ENCODE results near the gene OTX2.

Gene OTX2

DNA sequence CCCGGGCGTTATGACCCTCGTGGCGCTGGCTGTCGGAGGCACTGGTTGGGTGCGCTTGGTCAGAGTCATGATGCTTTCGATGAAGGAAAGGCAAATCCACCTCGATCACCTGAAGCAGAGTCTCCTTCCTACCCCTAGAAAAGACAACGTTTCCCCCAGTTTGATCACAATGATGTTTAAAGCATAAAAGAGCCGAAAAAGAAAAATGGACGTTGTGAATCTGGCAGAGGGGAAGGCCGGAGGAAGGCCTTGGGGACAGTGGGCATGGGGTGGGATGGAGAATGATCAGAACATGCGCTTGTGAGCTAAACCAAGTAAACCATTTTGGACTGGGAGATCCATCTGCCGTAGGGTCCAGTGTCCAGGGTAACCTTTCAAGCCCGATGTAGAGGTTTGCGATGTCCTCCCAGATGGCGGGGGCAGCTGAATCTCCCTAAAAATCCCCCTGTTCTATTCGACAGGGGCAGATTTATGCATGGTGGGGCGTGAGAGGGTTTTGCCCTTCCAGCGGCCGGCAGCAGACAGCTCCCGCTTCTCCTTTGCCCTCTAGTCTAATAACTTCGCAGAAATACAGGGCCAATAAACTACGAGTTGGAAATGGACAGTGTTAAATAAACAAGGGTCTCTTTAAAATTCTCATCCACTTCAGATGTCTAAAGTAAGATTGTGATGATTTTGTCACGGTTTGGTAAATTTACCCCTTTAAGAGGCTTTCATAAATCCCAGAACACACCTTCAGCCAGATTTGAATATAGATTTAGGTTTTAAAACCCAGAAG lies 2.3 kb upstream of the OTX2 start:
- DNase-seq (ENCODE audit: low read depth), result no peak

DNA sequence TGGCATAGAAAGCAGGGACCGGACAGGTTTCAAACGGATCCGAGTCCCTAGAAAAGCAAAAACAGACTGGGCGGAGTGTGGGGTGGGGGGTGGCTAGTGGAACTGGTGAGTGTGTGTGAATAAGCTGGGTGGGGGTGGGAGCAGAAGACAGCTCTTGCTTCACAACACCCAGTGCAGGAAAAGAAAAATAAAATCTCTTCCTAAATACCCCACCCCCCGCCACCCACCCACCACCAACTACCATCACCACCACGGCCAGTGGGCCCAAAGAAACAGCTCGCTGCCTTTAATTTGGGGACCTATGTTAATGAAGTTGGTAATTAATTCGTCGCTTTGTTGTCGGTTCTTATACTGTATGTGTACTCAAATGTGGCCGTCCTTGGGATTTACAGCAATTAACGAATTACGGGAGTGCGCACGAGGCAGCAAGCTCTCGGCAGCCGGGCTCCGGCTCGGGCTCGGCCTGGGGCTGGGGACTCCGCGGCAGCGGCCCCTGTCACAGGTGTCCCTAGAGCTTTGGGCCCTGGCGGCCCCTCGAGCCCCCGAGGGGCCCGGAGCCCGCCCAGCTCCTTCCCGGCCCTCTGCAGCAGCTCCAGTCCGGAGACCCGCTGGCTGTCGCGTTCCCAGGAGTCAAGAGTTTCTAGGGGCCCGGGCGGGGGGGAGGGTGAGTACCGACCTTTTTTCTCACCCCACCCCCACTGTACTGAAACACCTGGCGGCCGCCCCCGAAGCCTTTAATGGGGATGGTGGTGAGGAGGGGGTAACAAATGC lies 1.5 kb upstream of the OTX2 start:
- no peak for DNase-seq (ENCODE audit: low read depth)

DNA sequence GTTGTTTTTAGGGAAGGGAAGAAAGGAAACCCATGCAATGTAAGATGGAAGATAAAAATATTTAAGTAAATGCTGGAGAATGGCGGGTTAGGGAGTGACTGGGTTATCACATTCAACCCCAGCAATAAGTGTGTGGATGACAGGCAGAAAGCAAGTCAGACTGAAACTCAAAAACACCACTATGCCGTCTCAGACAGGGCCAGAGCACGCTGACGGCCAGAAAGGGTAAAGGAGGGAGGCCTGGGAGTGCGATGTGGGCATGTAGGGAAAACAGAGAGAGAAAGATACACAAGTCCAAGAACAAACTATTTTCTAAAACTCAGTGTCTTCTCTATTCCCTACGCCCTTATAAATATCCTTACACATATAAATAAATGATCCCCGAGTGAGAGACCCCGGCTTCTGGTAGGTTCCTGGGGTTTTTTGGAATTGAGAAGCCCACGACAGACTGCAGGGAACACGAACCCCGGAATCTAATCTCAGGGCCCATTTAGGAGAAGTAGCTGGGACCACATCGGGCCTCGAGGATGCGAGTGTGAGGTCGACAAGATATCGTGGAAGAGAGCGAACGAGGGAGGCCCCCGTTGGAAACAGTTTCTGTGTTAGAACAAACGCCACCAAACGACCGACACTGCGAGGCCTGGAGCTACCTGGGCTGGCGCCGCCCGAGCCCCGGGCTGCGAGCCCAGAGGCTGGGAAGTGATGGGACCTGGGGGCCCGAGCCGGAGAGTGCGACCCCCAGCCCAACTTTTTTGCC lies 735 bp upstream of the OTX2 start:
- no peak for DNase-seq (ENCODE audit: low read depth)

- no peak for DNase-seq (ENCODE audit: low read depth)
Observed at GRCh38 chr14:56809270-56810146, 771 bp downstream of the OTX2 start.

GRCh38 chr14:56808383-56809269 lies 1.7 kb downstream of the OTX2 start:
- no peak for DNase-seq (ENCODE audit: low read depth)

GRCh38 chr14:56808110-56808382 lies 2.2 kb downstream of the OTX2 start:
- no peak for DNase-seq (ENCODE audit: low read depth)

DNA sequence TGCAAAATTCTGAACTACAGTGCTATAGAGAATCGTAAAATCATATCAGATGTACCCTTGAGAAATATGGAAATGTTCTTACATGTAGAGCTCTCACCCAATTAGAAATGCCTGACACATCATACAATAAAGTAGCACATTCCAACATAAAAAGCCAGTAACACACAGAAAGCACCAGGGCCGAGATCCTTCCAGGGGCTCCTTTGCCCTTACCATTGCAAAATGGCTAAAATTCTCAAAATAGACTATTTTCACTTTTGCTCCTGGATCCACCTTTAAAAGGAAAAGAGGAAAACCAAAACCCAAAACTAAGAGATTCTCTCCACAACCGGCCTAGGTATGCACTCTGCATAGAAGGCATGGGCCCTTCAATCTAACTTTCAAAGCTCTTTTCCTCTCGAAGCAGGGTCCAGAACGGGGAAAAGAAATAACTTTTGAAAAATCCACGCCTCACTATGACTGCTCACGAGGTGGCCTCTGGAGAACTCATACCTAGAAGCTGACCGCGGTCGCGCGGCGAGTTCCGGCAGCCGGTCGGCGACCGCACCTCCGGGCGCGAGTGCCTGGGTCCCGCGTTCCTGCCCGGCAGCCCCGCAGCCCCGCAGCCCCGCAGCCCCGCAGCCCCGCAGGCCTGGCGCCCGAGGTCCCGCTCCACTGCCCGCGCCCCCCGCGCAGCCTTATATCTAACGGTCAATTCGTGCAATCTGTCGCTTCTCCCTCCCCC lies 2.7 kb downstream of the OTX2 start:
- no peak for DNase-seq (ENCODE audit: low read depth)

DNA sequence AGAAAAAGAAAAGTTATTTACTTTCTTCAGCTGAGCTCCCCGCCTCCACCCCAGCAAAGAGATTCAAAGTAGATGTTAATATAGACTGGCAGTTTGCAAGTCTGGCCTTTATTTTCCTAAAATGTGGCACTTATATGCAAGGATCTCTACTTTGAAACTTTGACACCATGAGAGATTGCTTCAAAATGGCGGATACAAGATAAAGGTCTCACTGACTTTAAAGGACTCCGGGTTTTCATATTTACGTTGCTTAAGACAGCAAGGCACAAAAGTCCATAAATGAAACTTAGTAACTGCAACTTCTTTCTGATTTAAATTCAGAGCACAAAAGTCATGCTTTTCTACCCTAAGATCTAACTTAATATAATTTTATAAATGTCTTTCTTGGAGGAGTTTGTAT lies 3.5 kb downstream of the OTX2 start:
- DNase-seq (ENCODE audit: low read depth), result no peak

DNA sequence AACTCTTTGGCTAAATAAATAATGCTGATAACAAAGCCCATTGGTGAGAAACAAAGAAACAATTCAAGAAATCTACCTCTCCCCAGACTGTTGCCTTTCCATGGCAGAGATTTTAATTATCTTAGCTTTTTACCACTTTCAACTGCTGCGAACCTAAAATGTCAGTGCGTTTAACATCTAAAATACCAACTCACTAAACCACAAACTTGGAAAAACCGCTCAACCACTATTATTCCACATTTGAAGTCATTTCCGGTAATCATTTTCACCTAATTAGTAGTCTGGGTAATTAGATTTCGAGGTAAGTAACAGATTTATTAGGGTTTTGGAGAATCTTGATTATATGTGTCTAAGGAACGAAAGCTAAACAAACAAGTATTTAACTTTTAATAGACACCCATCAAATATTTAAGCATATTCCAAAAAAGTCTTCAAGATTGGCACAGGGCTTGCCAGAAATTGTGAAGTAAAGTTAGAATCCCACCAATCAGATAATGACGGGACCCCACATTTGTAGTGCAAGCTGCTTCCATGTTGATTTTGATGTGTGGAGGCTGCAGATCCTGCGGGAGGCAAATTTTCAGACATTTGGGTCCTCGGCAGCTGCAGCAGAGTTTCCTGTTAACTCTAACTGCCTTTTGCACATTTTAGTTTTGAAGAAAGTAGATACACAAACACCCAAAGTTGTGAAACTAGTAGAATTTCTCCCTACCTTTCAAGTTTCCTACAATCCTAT lies 4.1 kb downstream of the OTX2 start:
- DNase-seq (ENCODE audit: low read depth), result no peak

GRCh38 chr14:56805201-56805991 lies 4.9 kb downstream of the OTX2 start:
- DNase-seq (ENCODE audit: low read depth), result no peak

DNA sequence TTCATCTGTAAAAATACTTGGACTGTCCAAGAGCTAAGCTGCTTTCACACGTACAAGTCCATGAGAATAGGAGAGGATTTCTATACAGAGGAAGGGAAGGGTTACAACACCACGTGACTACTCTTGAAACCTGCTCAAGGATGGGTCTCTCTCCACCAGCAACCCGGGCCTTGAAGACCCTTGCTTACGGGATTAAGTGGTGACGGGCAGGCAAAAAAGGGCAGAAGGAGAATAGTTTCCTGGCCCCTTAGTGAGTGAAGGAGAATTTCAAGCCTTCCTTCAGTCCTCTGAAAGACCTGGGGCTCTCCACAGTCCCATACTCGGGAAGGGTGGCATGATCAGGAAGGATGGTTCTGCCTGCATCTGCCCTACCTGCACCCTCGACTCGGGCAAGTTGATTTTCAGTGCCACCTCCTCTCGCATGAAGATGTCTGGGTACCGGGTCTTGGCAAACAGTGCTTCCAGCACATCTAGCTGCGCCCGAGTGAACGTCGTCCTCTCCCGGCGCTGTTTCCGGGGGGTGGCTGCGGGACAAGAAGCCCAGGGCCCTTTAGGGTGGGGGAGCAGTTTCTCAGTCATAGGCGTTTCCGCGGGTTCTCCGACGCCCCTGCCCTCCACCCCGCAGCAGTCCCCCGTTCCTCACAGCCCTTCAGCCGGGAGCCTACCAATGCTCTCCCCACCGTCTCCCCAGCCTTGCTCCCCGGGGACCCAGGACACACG lies 6.3 kb downstream of the OTX2 start:
- no peak for DNase-seq (ENCODE audit: low read depth)

DNA sequence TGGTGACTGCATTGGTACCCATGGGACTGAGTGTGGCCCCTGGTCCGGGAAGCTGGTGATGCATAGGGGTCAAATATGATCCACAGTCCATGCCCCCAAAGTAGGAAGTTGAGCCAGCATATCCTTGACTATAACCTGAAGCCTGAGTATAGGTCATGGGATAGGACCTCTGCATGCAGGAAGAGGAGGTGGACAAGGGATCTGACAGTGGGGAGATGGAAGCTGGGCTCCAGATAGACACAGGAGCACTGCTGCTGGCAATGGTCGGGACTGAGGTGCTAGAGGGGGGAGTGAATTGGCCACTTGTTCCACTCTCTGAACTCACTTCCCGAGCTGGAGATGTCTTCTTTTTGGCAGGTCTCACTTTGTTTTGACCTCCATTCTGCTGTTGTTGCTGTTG lies 8.4 kb downstream of the OTX2 start:
- no peak for DNase-seq (ENCODE audit: low read depth)

DNA sequence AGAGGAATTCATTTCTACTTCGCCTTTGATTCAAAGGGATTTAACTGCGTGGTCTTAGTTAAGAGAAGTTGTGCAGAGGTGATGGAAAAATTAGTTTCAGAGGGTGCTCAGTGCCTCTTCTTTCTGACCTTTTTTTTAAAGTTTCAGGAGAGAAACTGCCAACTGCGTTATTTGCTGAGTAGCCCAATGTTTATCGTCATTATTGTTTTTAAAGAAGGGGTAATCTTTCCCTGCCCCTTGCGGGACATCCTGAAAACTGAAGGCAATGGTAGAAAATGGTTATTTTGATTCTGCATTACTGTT lies 11.0 kb downstream of the OTX2 start:
- DNase-seq (ENCODE audit: low read depth), result no peak

DNA sequence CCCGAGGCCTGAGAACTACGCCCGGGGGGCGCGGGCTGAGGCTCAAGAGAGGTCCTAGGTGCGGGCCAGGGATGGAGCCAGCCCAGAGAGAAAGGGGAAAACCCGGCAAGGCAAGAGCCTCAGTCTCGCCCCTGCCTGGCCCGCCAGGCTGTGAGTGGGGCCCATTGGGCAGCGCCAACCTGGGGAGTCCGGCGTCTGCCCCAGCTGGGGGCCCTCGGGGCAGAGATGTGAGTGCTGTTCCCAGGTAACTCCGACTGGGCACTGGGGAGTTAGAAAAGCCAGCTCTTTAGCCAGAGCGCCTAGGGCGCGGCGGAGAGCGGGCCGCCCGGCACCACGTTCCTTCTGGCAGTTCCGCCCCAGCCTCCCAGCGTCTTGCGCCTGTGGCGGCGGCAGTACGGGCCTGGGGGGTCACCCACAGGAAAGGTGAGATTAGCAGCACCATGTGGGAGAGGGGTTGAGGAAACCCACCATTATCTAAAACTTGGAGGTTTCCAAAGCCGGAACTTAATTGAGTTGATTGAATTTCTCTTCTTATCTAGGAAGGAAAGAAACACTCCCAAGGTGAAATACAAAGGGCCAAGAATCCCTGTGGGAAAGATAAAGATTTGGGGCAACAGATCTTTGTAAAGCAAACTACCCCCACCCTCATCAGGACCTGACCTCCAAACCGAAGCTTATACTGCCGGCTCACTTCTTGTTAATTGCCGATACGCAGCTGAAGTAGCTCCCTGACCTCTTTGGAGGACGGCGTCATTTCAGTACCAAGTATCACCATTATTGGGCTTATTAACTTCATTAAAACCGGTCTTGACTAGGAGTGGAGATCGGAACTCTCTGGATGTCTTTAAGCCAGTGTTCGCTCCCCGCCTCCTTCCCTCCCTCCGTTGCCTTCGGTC lies 11.6 kb downstream of the OTX2 start:
- DNase-seq (ENCODE audit: low read depth), result no peak

DNA sequence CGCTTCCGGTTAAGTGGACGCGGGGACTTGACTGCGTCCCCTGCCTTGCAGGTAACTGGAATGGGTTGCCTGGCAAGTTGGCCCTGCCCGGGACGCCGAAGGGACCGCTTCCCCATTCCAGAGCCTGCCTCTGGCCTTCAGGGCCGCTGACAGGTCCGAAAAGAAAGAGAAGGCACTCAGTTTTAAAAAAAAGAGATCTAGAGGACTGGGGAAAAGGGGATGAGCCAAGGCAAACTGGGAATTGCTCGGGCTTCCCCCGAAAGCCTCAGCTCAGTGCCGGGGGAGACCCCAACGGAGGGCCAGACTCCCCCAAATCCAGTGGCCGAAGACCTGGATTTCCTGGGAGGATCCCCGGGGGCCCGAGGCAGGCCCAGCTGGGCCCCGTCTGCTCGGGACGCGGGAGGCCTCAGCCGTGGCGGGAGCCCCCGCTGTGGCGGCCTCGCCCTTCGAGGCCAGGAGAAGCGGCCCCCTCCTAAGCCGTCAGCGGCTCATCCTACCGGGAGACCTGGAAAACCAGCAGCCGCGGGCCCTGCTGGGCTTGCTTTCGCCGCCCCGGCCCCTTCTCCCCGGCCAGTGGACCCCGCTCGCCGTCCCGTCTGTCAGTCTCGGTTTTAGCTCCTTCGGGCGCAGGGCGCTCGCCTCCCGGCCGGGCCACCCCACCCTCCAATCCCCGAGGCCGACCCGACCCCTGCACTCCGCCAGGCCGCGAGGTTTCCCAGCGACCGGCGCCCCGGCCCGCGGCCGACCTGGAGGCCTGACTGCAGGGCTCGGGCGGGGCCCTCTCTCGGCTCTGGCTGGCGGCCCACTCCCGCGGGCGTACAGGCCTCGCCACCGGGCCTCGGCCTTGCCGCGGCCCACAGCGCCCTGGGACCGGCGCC lies 12.5 kb downstream of the OTX2 start:
- DNase-seq (ENCODE audit: low read depth), result no peak

- DNase-seq (ENCODE audit: low read depth), result no peak
Observed at GRCh38 chr14:56797003-56797568, 13.2 kb downstream of the OTX2 start.
